LNCaP clone FGC (cell line): ENCODE measurements around the gene PTPRE.
A peak's percentile ranks its signal among the peaks of the same experiment; 100 is the strongest.

Experiments
- DNase-seq: peaks from one replicate; pipeline ENCODE4 v3.0.0-alpha.2; 2011; ENCODE audit warnings: low read depth
- H3K4me3 ChIP-seq: 2 replicates; pipeline ENCODE4 v1.5.1; 2011; ENCODE audit warnings: mild to moderate bottlenecking, low read depth, low read length, control low read depth
- CTCF ChIP-seq: IDR thresholded peaks from 2 replicates; pipeline ENCODE4 v1.5.1; 2012; ENCODE audit warnings: mild to moderate bottlenecking; ENCODE audit not compliant: control insufficient read depth, insufficient read depth; ENCODE audit errors: extremely low read depth

PTPRE gene

DNA sequence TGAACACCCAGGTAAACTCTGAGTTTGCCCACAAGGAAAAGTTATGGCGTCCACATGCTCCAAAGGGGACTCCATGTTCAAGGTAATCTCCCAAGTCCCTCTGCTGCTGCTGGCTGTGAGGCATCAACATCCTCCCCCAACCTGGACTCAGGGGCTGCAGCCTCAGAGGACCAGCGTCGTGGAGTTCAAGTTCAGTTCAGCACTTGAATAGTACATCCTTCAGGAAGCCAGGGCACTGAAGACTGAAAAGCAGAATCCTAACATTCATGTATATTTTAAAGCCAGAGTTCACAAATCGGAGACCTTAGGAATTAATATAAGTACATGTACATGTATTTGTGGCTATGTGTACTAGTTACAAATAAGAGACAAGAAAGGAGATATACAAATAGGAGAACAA is 90.4 kb downstream of the PTPRE start:
- TF ChIP-seq CTCF: no peak
- H3K4me3 ChIP-seq: no peak overlapping the region
- DNase-seq: no peak

GRCh38 chr10:127997937-127998336 is 91.0 kb downstream of the PTPRE start:
- no peak for DNase-seq
- no peak for TF ChIP-seq CTCF

DNA sequence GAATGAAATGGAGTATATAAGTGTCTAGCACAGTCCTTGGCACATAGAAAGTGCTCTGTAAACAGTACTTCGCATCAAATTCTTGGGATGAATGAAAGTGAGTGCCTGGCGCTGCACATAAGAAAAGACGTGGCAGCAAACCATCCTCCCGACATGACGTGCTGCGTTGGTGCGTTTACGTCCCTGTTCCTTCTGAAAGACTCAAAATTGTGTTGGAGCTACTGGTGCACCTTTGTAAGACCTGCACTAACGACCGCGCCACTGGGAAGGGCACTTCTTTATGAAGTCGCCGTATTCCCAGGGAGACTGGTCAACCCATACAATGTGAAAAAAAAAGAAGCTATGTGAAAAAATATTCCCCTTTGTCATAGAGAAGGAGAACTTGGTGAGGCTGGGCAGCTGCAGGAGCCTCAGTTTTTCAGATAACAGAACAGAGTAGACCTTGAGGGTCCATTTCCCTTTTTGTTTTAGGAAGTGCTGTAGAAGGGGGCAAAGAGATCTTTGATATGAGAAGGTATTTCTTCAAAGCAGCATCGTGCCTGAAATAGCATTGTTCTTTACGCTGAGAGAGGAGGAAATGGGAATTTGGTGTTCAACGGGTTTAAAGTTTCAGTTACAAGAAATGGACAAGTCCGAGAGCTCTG is 91.7 kb downstream of the PTPRE start:
- TF ChIP-seq CTCF: no peak
- DNase-seq: no peak
- H3K4me3 ChIP-seq: no peak overlapping the region

More at GRCh38 chr10:127997937-127998336, 91.0 kb downstream of the PTPRE start:
- H3K4me3 ChIP-seq: no peak overlapping the region

- TF ChIP-seq CTCF: no peak
- no peak for DNase-seq
- peak overlapping the region; percentile 20; the same call in 1 of the 2 replicates for H3K4me3 ChIP-seq
Observed at GRCh38 chr10:127999297-128000129, 92.6 kb downstream of the PTPRE start.

GRCh38 chr10:128000471-128001362 is 93.8 kb downstream of the PTPRE start:
- DNase-seq: no peak
- no peak for TF ChIP-seq CTCF
- no peak overlapping the region for H3K4me3 ChIP-seq

GRCh38 chr10:128001363-128001745 is 94.5 kb downstream of the PTPRE start:
- no peak for DNase-seq
- TF ChIP-seq CTCF: no peak
- H3K4me3 ChIP-seq: no peak overlapping the region
